Activated T-cell treated with anti-CD3 and anti-CD28 coated beads for 1 hour (primary cell): Measurements from ENCODE around the gene BBLN.
"Not testable (repeated sequence)": the region's sequence is repeated elsewhere in the genome, so short reads cannot be mapped to it uniquely, and the experiment has no call there.

ENCODE experiments used
- DNase-seq: peaks from one replicate; pipeline ENCODE4 v3.0.0-alpha.2; 2020; ENCODE audit warnings: low read depth

The BBLN gene

GRCh38 chr9:128124873-128125579, 35.0 kb upstream of the BBLN start:
- no peak for DNase-seq

DNA sequence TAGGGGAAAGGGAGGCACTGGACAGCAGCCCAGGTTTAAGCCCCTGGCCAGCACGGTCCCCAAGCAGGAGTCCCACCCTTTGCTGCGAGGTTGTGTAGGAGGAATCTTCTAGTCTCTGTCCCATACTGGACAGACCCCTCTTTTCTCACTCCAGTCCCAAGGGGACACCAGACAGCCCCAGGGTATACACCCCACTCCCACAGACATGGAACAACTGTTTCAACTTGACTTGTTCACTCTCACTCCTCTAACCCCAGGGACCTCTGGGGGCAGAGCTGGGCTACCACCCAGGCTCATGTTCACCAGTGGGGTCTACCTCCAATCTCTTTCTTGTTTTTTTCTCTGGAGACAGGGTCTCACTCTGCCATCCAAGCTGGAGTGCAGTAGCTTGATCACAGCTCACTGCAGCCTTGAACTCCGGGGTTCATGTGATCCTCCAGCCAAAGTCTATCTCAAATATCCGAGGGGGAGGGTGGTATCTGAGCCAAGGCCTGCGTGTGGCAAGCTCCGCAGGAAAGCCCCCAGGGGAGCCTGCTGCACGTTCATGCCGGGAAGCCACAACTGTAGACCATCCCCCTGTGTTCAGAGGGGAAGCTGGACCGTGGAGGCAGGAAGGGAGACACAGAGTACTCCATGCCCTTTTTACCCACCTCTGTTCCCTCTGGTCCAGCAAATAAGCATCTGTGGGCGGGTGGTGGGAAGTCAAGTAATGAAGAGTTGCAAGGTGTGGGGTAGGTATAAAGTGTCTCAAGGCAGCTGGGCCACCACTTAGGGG, 34.3 kb upstream of the BBLN start:
- DNase-seq = no peak

DNA sequence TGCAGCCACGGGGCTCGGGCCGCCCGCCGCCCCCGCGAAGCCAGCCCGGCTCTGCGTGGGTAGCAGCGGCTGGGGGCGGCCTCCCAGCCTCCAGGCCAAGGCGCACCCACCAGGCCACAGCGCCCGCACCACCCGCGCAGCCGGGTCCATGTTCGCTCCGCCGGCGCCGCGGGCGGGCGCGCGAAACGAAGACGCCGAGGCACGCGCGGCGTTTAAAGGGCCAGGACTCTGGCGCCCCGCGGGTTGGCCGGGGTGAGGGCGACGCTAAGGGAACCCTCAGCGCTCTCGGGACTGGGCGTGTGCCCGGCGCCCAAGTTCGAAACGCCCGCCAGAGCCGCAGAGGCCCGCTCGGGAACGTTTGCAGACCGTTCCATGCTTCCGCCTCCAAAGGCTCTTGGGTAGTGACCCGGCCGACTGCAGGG, 32.5 kb upstream of the BBLN start, which contains the start of gene PTGES2:
PTGES2 (minus strand) TSS at position 162 of the 422 bp plus-strand sequence; CDS start at position 150, 12 bp downstream.
- peak; percentile 74 for DNase-seq

DNA sequence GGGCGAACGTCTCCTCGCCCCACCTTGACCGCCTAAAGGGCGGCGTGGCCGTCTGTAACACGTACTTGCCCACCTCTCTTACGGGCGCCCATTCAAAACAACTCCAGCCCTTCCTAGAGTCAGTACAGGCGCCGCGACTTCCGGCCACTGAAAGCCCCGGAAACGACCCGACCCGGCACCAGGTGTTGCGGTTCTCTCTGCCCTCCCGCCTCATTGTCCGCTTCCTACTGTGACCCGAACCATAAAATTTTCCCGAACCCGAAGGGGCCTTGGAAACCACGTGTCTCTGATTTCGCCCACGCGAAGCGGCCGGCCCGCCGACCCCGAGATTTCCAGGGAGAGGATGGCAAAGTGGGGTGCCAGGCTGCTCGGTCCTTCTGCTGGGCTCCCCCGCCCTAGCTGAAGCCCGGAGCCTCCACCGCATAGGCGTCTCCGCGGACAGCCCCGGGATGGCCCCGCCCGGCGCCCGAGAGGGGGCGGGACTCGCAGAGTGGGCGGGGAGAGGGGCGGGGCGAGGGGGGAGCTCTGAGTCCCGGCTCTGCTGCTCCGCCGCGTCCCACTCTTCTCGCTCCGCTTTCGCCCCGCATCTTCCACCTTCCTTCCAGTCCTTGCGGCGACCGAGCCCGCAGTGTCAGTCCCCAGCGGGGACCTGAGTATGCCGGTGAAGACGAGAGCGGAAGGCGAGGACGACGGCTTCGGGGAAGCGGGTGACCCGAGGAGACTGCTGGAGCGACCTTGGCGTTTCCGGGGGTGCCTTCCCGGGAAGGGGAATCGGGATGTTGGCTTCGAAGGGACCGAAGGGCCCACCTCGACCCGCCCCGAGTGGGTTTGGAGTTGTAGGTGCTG, 31.9 kb upstream of the BBLN start:
- DNase-seq = peak; percentile 83

DNA sequence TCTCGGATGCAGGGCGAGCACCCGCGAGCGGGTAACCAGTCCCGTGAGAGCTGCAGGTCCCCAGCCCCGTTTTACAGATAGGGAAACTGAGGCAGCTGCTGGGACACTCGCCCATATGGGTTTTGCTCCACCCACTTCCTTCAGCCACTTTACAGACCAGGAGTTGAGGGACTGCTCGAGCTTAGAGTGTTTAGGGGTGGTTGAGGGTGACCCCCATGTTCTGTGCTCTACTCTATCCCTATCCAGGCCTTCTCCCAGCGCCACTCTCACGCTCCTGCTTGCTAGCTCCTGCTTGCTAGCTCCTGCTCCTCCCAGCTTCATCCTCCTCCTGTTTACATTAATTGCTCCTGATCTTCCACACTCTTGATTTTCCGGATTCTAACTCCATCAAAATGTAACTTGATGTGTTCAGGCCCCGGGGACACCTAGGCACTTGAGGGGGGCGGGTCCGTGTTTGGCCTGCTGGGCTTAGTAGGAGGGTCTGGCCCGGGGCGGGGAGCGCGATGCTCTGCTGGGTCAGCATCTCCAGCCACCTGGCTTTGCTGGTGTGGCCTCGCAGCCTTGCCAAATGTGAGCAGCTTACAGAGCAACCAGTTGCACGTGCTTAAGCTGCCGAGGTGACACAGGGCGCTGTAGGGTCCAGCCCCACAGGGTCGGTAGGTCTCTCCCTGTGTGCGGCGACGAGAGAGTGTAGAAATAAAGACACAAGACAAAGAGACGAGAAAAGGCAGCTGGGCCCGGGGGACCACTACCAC, 31.1 kb upstream of the BBLN start:
- DNase-seq = no peak

DNA sequence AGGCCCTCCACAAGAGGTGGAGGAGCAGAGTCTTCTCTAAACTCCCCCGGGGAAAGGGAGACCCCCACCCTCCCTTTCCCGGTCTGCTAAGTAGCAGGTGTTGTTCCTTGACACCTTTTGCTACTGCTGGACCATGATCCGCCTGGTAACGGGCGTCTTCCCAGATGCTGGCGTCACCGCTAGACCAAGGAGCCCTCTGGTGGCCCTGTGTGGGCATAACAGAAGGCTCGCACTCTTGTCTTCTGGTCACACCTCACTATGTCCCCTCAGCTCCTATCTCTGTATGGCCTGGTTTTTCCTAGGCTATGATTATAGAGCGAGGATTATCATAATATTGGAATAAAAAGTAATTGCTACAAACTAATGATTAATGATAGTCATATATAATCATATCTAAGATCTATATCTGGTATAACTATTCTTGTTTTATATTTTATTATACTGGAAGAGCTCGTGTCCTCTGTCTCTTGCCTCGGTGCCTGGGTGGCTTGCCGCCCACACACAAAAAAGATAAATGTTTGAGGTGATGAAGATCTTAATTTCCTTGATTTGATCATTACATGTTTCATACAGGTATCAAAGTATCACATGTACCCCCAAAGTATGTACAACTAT, 30.0 kb upstream of the BBLN start:
- DNase-seq = peak; percentile 23

DNA sequence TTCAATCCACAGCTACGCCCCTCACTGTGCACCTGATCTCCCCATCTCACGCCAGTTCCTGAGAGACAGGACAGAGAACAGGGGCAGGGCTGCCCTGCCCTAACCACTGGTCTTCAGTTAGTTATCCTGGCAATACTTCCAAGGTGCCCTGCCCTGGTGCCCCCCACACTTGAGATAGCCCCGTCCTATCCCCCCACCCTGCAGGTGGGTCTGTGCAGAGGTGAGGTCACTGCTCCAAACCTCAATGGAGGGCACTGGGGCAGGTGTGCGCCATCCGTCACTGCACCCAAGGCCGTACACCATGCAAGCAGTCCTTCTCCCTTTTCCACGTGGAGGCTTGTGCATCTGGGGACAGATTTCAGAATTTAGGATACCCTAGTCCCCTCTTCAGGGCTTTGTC, 29.4 kb upstream of the BBLN start:
- DNase-seq = not testable (repeated sequence)

DNA sequence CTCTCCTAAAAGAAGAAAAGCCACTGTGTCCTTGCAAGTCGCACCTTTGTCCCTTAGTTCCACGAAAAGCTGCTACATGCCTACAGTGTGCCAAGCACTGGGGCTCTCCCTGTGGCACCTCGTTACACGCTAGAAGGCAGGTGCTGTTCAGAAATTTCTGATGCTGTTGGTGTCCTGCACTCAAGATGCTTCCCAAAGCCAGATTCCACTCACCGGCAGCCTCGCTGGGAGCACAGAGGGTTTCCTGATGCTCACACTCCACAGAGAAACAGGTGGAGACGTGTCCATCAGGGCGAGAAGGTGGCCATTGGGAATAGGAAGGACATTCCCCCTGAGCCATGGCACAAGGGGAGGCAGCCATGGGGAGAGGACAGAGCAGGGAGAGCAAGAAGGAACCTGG, 28.7 kb upstream of the BBLN start:
- DNase-seq = not testable (repeated sequence)

DNA sequence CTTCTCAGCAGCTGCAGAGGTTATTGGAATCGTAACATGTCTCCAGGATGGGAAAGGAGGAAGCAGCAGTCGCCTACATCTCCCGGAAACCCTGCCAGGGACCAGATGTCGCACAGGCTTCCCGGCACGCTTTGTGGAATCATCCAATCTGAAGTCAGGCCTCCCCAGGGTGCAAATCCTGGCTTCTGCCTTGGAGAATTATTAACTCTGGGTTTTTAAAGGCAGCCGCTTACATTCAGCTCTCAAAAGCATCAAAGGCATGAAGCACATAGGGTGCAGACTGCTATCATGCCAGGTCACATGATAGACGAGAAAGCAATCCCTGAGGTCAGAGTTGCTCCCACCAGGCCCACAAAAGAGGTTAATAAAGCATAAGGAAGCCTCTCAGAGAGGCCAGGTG, 27.9 kb upstream of the BBLN start:
- not testable (repeated sequence) for DNase-seq

- DNase-seq = not testable (repeated sequence)
Measured at GRCh38 chr9:128135561-128135960, 24.5 kb upstream of the BBLN start.

DNA sequence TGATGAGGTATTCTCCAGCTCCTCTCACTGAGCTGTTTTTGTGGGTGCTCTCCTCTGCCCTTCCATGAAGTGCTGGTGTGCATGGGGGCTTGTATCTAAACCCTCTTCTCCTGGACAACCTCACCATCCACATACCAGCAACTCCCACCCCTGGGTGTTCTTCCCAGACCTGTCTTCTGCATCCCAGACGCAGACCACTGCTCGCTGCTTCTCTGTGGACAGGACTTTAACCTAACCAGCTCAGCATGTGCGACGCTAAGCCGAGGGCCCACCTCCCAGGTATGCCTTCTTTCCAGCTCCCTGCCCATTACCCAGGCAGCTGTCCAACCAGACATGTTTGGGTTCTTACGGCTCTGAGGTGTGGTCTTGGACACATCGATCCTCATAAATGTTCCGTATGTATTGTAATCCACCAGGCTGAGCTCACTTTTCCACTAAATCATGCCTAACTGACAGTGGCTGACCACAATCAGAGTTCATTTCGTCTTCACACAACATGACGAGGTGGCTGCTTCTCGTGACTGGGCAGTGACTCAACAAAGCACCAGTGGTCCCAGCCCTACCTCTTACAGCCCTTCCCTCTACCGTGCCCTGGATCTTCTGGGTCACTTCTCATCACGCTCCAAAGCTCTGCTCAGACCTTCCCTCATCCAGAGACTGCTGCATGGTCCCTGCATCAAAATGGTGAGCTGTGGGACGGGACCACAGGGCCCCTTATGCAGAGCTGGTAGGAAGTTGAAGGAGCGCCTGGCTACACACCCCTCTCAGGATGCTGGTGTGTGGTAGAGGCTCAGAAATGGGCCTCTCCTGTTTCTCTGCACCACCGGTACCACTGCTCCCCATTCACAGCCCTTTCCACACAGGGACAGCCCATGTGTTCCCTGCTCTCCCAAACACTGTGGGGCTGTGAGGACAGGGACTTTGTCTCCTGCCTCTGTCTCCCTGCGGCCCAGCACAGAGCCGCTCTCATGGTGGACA, 23.0 kb upstream of the BBLN start:
- DNase-seq = no peak

DNA sequence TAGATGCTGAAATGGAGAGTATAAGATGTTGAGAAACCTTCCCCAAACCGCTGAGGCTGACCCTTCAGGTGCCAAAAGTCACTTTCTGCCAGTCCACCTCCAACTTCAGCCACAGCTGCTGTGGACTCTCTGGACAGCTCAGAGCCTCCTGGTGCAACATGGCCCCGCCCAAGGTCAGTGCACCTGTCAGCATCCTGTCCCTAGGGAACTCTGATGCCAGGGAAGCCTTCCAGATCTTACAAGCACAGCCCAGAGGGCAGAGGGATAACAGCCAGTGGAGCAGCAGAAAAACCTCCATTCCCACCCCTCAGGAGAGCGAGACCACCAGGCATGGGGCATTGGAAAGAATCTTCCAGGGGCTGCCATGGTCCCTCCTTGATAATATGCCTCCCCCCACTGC, 22.1 kb upstream of the BBLN start:
- DNase-seq = no peak

GRCh38 chr9:128139621-128140020, 20.4 kb upstream of the BBLN start:
- no peak for DNase-seq

DNA sequence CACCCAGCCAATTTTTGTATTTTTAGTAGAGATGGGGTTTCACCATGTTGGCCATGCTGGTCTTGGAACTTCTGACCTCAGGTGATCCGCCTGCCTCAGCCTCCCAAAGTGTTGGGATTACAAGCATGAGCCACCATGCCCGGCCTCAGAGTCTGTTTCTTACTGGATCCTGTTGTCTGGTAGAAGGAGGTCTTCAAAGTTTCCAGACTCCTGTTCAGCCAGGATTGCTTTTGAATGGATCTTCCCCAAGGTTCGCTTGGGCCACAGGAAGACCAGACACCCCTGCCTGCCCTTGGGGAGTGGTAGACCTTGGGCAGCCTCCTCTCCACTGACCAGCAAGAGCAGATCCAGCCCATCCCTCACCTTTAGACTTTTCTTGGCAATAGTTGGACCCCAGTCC, 18.5 kb upstream of the BBLN start:
- no peak for DNase-seq

DNA sequence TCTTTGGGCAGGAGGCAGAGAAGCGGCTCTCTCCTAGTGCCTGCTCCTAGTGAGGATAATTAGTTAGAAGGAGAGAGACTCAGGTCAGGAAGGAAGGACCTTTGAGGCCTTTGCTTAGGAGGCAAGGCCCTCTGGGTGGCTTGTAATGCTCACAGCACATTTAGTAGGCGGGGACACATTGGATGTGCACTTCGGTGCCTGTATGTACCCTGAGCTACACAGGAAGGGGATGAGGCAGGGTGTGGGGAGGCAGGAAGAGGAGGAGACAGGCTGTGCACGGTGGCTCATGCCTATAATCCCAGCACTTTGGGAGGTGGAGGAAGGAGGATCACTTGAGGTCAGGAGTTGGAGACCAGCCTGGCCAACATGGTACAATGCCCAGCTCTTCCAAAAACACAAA, 18.0 kb upstream of the BBLN start:
- DNase-seq = no peak

DNA sequence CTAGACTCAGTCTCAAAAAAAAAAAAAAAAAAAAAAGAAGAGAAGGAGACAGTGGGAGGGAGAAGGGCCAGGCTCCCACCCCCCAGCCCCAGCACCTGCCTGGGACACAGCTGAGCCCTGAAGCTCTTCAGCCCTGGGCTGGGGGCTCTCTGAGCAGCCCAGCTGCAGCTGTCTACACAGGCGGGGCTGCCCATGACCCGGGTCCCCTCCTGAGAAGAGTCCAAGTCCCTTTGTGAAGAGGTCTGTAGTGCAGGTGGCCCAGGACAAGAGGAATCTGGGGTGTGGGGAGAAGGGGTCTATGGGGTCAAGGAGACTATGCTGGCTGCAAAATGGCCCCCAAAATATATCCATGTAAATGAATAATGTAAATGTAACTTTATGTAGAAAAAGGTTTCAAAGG, 17.5 kb upstream of the BBLN start:
- DNase-seq = no peak

- DNase-seq = no peak
Measured at GRCh38 chr9:128143525-128144238, 16.4 kb upstream of the BBLN start.

DNA sequence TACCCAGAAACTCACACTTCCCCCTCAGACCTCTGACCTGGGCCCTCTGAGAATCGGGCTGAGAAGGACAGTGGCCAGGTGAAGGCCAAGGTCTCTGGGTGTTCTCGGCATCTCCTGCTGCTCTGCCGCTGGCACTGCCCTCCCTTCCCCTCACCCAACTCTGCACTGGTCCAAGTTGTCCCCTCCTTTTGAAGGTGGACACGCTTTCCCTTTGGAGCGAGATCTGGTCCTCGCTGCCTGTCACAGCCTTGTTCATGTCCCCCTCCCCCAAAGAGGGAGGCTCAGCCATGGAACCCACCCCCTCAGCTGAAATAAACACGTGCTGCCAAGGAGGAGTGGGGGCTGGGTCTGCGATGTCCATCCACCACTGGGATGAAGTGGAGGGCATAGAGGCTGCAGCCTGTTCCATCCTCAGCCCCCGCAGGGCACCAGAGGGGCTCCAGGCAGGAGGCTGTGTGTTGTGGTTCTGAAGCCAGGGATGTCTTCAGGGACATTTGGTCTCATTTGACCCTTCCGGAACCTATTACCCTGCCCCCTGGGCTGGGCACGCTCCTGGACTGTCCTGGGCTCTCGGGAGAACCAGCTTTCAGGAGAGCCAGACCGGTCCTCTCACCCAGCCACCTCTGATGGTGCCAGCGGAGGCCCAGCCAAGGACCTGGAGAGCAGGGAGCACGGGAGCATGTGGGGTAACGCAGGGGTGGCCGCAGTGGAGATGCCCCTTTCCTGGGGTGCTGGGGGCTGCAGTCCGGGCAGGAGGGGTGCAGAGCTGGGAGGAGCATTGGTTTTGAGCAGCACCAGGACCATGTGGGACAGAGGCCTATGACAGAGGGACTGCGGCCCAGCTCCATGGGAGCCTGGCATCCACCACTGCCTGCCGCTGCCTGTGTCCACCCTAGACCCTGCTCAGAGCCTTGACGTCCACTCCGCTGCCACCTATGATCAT, 15.6 kb upstream of the BBLN start:
- no peak for DNase-seq
